HG03025 (cell line): Measurements from ENCODE around the gene GUK1.
"Not testable (repeated sequence)": the region's sequence is repeated elsewhere in the genome, so short reads cannot be mapped to it uniquely, and the experiment has no call there.

Experiments used
- ATAC-seq: cut with Tn5 transposase; IDR thresholded peaks from one replicate; pipeline ENCODE4 v1.9.1; 2021; ENCODE audit warnings: mild to moderate bottlenecking, moderate library complexity; ENCODE audit not compliant: unreplicated experiment, low FRiP score

The GUK1 gene

DNA sequence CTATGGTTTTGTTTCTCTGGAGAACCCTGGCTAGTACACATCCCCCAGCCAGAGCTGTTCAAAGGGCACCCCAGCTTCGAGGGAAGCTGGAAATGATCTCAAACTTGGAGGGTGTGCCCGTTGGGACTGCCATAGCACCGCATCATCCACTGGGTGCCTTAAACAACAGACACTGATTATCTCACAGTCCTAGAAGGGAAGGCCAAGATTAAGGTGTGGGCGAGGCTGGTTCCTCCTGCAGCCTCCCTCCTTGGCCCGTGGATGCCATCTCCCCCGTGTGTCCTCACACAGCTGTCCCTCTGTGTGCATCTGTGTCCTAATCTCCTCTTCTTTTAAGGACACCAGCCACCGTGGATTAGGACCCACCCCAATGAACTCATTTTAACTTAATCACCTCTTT is 21.3 kb downstream of the GUK1 start:
- ATAC-seq, result no peak

DNA sequence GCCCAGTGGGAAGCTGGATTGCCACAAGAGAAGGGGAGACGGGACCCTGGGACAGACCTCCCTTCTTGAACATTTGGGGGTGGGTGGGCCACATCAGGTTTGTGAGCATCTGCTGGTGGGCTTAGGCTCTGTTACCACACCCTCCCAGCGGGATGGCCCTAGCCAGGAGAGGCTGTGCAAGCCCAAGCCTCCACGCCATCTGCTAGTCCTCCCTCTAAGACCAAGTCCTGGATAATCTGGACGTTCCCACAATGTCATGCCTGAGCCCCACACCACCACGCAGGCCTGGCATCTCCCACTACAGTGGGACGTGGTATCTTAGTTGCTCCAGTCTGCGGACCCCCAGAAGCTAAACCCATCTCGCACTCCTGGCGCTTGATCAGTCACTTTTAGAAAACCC is 21.8 kb downstream of the GUK1 start:
- no peak for ATAC-seq

DNA sequence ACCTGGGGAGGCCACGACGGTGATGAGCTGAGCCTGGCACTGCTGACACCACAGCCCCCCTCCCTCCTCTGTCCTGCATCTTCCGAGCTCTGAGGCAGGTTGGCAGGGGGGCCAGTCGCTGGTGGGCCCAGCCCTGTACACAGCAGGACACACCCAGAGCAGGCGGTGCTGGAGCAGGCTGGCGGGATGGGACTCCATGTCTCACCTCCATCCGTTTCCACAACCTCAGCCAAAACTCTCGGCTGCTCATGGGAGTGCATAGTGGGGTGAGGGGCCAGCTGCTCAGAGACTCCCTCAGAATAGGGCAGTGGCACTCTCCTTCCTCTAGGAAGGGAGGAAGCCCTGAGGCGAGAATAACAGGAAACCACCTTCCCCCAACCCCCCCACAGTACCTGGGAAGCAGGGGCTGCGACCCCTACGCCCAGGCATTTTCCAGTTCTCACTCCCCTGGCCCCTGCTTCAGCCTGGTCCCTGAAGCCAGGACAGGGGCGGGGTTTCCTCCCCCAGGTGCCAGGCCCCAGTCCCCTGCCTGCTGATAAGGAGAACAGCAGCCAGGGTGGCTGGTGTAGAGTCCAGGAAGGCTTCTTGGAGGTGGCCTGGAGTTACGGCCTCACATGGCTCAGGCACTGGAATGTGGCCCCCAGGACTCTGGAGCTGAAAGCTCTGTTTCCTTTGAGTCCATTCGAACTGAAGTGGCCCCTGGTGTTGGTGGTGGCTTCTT is 22.4 kb downstream of the GUK1 start:
- ATAC-seq, result no peak

DNA sequence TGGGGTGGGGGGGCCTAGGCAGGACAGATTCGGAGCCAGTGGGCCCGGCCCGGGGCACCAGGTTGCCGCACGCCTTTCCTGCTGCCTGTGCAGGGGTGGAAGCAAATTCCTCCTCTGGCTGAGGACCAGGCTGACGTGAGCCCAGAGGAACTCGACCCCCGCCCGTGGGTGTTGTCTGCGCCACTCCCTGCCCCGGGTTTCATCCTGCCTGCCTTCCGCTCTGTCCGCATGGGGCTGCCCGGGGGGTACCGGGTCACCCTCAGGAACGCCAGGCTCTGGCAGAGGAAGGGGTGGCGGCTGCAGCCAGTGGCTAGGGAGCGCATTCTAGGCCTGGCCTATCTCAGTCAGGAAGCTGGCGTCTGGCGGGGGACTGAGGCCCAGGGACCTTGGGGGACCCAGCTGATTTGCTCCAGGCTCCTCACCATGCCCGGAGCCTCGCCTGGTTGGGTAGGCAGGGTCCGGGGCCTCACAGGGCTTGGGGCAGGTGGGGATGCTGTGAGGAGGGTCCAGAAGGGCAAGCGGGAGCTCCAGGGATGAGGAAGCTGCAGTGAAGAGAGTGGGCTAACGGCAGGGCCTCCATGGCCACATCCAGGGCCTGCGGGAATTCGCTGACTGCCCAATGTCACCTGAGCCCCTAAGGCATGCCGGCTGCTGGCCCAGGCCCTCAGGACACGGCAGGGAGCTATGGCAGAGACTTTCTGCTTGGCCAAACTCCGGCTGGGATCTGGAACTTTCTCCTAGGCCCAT is 23.1 kb downstream of the GUK1 start:
- no peak for ATAC-seq

DNA sequence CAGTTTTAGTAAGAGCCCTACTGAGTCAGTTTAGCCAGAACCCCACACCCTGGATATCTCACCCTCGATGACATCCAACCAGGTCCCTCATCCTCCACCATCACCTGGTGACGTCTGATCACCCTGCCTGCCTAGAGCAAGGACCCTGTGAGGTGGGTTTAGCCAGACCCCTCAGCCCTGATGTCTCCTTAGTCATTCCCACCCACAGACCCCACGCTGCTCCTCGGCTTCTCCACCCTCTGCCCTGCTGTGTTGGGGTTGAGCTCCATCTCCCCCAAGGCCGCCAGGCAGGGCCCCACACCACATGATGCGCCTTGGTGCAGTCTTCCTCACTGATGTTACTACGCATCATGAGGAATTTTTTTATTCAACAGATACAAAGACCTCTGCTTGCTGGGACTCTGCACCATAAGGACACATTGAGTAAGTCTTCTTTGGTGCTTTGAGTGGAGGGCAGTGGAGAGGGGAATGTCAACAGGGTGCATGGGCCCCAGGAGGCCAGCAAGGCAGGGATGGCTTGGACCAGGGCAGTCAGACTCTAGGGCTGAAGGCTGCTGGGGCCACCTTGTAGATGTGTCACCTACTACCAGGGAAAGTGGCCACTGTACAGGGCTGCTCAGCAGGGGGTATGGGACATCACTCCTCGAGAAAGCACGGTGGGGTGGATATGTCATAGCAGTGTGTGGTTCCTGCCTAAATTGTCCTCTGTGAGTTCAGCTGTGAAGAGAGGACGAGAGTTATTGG is 23.9 kb downstream of the GUK1 start:
- ATAC-seq, result no peak

DNA sequence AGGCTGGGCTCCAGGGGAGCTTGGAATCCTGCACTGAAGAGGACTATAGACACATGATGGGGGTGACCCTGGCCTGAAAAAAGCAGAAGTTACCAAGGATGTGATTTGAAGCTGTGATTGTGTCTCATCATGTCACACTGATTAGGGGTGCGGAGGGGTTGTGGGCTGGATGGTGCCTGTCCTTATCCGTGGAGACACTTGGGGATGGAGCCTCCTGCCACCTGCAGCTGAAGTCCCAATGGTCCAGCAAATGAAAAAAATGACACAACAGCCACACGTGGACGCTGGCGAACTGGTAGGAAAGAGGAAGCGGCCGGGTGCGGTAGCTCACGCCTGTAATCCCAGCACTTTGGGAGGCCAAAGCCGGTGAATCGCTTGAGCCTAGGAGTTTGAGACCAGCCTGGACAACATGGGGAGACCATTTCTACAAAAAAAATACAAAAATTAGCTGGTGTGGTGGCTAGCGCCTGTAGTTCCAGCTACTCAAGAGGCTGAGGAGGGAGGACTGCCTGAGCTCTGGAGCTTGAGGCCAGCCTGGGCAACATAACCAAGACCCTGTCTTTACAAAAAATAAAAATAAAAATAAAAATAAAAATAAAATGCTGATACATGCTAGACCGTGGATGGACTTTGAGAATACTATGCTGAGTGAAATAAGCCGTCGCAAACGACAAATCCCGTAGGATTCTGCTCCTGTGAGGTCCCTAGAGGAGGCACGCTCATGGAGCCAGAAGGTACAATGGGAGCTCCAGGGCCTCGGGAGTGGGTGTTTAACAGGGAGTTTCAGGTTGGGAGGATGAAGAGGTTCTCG is 24.7 kb downstream of the GUK1 start:
- ATAC-seq, result no peak

DNA sequence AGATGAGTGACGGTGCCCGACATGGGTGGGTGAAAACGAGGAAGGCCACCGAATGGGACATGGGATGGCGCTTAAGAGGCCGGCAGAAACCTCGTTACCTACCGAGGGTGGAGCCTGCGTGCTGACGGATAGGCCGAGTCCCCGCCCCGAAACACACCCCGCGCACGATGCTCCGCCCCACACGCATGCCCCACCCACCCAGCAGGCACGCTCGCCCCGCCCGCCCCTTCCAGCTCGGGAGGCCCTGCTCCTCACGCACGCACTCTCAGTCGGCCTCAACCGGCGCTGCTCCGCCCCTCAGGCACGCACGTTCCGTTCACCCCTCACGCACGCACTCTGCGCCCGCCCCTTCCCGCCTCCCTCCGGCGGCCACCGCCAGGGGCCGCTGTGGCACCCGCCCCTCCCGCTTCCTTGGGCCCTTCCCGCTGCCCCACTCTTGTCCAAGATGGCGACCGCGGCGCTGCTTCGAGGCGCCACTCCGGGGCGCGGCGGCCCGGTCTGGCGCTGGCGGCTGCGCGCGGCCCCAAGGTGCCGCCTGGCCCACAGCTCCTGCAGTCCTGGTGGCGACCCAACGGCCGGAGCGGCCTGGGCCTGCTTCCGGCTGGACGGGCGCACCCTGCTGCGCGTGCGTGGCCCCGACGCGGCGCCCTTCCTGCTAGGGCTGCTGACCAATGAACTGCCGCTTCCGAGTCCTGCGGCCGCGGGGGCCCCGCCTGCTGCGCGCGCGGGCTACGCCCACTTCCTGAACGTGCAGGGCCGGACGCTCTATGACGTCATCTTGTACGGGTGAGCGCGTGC is 25.5 kb downstream of the GUK1 start, which contains the start of gene IBA57:
Gene IBA57, plus strand, starts transcription at position 433 of the 798 bp plus-strand sequence. Its CDS starts 13 bp downstream, at position 446.
- ATAC-seq, result peak; percentile 81

DNA sequence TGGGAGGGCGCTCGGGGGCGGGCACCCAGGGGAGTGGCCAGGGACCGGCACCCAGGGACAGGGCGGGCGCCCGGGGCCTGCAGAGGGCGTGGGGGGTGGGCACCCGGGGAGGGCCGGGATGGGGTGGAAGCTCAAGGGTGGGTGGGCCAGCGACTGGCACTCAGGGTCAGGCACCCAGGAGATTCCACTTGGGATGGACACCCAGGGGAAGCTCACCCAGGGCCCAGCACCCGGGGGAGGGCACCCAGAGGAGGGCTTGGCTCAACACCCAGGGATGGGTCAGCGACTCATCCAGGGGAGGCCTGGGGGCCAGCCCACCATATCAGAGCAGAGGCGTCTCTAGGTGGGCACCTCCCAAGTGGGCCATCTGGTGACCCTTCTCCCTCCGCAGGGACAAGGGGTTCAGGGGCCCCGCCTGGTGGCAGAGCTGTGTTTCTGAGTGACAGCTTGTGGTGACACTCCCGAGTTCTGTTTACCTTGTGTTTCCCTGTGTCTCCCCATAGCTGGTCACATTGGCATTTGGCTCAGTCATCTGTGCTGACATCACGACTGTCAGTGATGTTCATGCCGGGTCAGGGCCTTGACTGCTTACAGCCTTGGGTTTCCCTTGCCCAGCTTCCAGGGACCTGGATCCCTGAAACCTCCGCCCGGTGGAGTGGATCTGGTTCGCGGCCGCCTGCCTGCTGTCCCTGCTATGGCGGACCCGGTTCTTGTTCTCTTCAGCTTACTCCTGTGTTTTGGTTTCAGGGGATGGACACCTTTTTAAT is 26.3 kb downstream of the GUK1 start:
- ATAC-seq, result peak; percentile 13

DNA sequence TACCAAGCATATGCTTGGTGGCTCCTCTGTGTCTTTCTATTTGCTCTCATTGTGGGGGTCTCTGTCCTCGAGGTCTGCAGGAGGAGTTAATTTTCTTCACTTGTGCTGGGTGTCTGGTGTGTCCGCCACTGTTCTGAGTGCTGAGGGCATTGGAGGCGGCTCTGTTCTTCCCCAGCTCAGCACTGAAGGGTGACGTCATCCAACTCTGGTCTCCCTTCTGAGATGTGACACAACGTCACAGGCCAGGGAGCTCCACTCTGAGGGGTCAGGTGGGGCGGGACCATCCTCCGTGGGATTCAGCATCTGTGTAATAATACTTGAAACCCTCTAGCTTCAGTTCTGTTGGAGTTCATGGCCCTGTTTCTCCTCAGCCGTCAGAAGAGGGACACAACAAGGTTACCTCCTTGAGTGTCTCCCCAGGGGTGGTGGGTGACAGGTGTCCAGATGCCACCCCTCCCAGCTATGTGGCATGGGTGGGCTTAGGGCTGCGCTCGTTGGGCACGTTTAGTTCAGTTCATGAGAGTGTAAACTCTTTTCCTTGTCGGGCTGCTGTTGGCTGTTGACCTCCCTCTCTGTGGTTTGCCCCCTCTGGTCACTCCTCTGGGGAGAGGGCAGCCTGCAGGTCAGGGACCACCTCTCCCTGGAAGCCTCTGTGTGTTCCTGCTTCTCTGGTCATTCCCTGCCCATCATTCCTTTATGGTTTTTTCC is 28.6 kb downstream of the GUK1 start:
- no peak for ATAC-seq

DNA sequence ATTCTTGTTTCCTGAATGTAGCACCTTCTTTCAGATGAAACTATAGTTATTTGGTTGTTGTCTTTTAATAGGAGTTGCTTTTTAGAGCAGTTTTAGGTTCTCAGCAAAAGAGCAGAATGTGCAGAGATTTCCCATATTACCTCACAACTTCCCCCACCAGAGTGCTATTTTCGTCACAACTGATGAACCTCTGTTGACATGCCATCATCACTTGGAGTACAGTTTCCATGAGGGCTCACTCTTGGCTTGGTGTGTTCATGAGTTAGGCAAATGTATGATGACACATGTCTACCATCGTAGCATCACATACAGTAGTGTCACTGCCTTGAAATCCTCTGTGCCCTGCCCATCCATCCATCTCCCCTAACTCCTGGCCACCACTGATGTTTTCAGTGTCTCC is 29.3 kb downstream of the GUK1 start:
- ATAC-seq, result no peak

DNA sequence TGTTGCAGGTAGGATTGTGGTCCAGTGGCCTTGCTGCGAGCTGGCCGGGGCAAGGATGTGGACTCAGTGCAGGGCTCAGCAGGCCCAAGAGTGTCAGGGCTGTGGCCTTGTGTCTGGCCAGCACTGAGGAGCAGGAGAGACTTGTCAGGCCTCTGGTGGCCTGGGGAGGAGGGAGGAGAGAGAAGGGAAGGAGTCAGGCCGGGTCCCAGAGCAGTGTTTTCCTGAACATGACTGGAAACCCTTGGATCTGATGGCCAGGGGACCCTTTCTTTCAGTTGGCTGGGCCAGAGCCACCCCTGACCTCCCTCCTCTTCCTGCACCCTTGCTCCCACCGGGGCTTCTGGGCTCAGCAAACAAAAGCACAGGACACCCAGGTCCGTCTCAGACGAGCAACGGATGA is 30.6 kb downstream of the GUK1 start:
- ATAC-seq, result no peak

DNA sequence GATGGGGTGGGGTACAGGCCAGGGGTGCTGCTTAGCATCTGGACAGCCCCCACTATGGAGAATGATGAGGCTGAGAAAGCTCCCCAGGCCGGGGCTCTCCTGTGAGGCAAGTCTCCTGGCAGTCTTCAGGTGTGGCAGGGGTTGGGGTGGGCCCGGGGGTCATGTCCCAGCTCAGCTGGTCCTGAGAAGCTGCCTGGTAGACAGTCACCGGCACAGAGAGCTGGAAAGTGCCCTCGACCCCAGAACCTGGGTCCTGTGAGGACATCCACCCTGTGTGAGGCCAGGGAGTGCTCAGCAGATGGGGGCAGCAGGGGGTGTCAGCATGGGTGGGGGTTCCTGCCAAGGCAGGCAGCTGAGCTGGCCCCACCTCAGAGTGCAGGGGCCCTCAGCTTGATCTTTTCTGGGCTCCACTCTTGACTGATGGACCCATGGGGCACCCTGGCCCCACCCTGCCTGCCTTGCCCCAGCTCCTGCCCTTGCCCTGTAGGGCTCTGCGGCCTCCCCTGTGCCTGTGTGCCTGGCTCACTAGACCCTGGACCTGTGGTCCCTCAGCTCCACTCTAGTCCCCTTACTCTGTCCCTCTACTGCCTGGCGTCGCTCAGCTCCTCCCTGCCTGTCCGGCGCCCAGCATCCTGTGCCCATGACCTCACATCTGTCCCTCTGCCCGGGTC is 31.3 kb downstream of the GUK1 start:
- ATAC-seq, result no peak

DNA sequence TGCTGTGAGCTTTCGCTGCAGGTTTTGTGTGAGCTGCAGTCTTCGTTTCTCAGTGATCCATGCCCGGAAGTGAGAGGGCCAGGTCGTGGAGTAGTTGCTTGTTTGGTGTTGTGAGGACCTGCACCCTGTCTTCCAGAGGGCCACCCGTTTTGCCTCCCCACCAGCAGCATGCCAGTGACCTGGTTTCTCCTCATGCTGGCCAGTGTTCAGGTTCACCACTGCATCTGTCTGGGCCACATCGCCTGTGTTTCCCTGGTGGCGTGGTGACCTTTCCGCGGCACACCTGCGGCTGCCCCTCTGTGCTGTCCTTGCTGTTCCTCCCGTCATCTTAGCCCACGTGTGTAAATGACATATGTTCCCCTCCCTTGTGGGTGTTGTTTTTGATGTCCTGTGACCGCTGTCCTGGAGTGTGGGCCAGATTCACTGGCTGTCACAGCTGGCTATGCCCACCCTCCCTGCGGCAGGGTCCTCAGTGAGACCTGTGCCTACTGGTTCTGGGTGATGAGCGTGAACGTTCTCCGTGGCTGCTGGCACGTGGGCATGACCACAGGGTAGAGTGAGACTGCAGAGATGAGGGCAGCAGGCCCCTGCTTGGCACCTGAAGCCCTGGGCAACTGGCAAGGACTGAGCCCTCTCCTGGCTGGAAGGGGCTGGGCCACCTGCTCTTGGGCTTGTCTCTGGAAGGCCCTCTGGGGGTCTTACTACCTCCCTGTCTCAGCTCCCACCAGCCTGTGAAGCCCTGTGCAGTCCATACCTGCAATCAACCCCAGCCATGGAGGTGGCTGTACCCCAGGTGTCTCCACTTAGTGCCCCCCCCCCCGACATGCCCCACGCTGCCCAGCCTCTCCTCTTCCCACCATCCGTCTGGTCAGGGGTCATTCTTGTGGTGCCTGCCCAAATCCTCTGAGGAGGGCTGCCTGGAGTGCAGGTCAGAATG is 32.8 kb downstream of the GUK1 start:
- no peak for ATAC-seq

DNA sequence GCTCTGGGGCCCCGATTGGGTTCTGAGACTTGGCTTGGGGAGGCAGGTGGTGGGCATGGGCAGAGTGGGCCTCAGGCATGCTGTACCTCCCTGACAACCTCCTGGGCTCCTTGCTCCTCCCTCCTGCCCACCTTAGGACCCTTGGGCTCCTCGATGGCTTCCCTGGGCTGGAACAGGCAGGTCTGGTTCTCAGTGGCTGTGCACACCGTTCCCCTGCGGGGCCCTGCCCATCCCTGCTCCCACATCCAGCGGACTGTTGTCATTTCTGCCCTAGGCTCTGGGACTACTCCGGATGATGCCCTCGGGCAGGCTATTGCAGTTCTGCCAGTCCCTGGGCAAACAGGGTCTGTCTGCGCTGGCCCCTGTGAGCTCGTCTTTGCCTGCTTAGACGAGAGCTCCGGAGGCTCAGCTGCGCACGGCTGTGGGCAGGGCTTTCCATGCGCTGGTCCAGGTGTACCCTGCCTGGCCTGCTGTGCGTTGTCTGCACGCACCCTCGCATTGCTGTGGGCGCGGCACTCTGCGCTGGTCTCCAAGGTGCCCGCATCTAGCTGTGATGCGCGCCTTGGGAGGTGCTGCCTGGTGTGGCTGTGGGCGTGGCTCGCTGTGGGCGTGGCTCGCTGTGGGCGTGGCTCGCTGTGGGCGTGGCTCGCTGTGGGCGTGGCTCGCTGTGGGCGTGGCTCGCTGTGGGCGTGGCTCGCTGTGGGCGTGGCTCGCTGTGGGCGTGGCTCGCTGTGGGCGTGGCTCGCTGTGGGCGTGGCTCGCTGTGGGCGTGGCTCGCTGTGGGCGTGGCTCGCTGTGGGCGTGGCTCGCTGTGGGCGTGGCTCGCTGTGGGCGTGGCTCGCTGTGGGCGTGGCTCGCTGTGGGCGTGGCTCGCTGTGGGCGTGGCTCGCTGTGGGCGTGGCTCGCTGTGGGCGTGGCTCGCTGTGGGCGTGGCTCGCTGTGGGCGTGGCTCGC is 33.7 kb downstream of the GUK1 start:
- ATAC-seq, result not testable (repeated sequence)

DNA sequence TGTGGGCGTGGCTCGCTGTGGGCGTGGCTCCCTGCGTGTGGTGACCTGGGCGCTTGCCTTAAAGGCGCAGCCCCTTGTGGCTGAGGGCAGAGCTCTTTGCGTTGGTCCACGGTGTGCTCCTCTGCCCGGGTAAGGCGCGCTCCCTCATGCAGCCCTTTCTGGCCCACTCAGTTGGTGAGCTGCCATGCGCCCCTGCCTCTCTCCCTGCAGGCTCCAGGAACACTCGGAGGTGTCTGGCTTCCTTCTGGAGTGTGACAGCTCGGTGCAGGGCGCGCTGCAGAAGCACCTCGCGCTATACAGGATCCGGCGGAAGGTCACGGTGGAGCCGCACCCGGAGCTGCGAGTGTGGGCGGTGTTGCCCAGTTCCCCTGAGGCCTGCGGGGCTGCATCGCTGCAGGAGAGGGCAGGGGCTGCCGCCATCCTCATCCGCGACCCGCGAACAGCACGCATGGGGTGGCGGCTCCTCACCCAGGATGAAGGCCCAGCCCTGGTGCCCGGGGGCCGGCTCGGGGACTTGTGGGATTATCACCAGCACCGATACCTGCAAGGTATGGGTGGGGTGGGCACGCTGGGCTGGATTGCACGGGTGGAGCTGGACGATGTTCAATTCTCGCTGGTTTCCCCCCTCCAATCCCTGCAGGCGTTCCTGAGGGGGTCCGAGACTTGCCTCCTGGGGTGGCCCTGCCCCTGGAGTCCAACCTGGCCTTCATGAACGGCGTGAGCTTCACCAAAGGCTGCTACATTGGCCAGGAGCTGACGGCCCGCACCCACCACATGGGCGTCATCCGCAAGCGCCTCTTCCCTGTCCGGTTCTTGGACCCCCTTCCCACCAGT is 34.6 kb downstream of the GUK1 start:
- ATAC-seq, result no peak
